Mesendoderm (in vitro differentiated cells): ENCODE data around the gene AADAT.
A peak's percentile ranks its signal among the peaks of the same experiment; 100 is the strongest.
"Not testable (repeated sequence)": the region's sequence is repeated elsewhere in the genome, so short reads cannot be mapped to it uniquely, and the experiment has no call there.

Experiments used
- DNase-seq: peaks from one replicate; pipeline ENCODE4 v3.0.0; 2013
- H2AK5ac ChIP-seq: 2 replicates; pipeline ENCODE4 v1.6.1; 2013; ENCODE audit warnings: low read length, inconsistent platforms
- H2BK120ac ChIP-seq: 2 replicates; pipeline ENCODE4 v1.6.1; 2013; ENCODE audit warnings: low read depth, mild to moderate bottlenecking, low read length, moderate library complexity, mixed read lengths
- H2BK15ac ChIP-seq: replicated peaks from 2 replicates; pipeline ENCODE4 v1.6.1; 2013; ENCODE audit warnings: low read depth, mild to moderate bottlenecking, moderate library complexity
- H2BK5ac ChIP-seq: 2 replicates; pipeline ENCODE4 v1.6.1; 2013; ENCODE audit warnings: low read length, inconsistent platforms
- H3K18ac ChIP-seq: 2 replicates; pipeline ENCODE4 v1.6.1; 2013; ENCODE audit warnings: mild to moderate bottlenecking, low read length, mixed read lengths
- H3K23ac ChIP-seq: one replicate; pipeline ENCODE4 v1.6.1; 2013; ENCODE audit warnings: low read length
- H3K27ac ChIP-seq: 2 replicates; pipeline ENCODE4 v1.5.1; 2013; ENCODE audit warnings: low read depth, mild to moderate bottlenecking, inconsistent platforms, low read length, moderate library complexity
- H3K27me3 ChIP-seq: 2 replicates; pipeline ENCODE4 v1.6.1; 2013; ENCODE audit warnings: low read length, control low read depth, mild to moderate bottlenecking, inconsistent platforms; ENCODE audit not compliant: insufficient read depth, poor library complexity
- H3K36me3 ChIP-seq: 2 replicates; pipeline ENCODE4 v1.6.1; 2013; ENCODE audit warnings: low read length, inconsistent platforms; ENCODE audit not compliant: control insufficient read depth, insufficient read depth
- H3K4ac ChIP-seq: one replicate; pipeline ENCODE4 v1.6.1; 2013; ENCODE audit warnings: low read depth, mild to moderate bottlenecking, low read length, moderate library complexity
- H3K4me1 ChIP-seq: 2 replicates; pipeline ENCODE4 v1.6.1; 2013; ENCODE audit warnings: low read depth, low read length, inconsistent platforms; ENCODE audit not compliant: control insufficient read depth
- H3K4me2 ChIP-seq: 2 replicates; pipeline ENCODE4 v1.6.1; 2013; ENCODE audit warnings: low read length
- H3K4me3 ChIP-seq: 2 replicates; pipeline ENCODE4 v1.5.1; 2013; ENCODE audit warnings: mild to moderate bottlenecking, low read length
- H3K56ac ChIP-seq: one replicate; pipeline ENCODE4 v1.6.1; 2013; ENCODE audit warnings: low read length
- H3K79me1 ChIP-seq: 2 replicates; pipeline ENCODE4 v1.6.1; 2013; ENCODE audit warnings: low read length, inconsistent platforms
- H3K79me2 ChIP-seq: 2 replicates; pipeline ENCODE4 v1.6.1; 2013; ENCODE audit warnings: mild to moderate bottlenecking, low read length; ENCODE audit not compliant: control insufficient read depth, insufficient read depth
- H3K9ac ChIP-seq: 2 replicates; pipeline ENCODE4 v1.6.1; 2013; ENCODE audit warnings: low read length, inconsistent platforms
- H4K5ac ChIP-seq: one replicate; pipeline ENCODE4 v1.6.1; 2013; ENCODE audit warnings: low read length
- H4K8ac ChIP-seq: one replicate; pipeline ENCODE4 v1.6.1; 2013; ENCODE audit warnings: low read depth, mild to moderate bottlenecking, control low read depth, low read length, moderate library complexity
- WGBS: extraction: QIAGEN DNeasy Blood & Tissue Kit; methylation state at CpG from one replicate; pipeline ENCODE4 v1.1.7; 2013; ENCODE audit warnings: low lambda C conversion rate, missing lambda C conversion rate; ENCODE audit not compliant: insufficient coverage; ENCODE audit errors: extremely low coverage; 5-methylcytosine and 5-hydroxymethylcytosine counted together

Gene AADAT

GRCh38 chr4:170098171-170098570 lies 8.4 kb upstream of the AADAT start:
- not testable (repeated sequence) for H3K56ac ChIP-seq, H3K27me3 ChIP-seq, H3K4me1 ChIP-seq, H3K79me2 ChIP-seq, H2BK120ac ChIP-seq, H3K23ac ChIP-seq, H4K8ac ChIP-seq, H3K27ac ChIP-seq, H3K79me1 ChIP-seq, H2BK5ac ChIP-seq, H3K36me3 ChIP-seq, H2AK5ac ChIP-seq, H3K4me3 ChIP-seq, H4K5ac ChIP-seq, H3K4me2 ChIP-seq, H2BK15ac ChIP-seq, DNase-seq, H3K18ac ChIP-seq, H3K9ac ChIP-seq, H3K4ac ChIP-seq
- no CpG with 5 or more reads among the region's 2 CpGs for WGBS

DNA sequence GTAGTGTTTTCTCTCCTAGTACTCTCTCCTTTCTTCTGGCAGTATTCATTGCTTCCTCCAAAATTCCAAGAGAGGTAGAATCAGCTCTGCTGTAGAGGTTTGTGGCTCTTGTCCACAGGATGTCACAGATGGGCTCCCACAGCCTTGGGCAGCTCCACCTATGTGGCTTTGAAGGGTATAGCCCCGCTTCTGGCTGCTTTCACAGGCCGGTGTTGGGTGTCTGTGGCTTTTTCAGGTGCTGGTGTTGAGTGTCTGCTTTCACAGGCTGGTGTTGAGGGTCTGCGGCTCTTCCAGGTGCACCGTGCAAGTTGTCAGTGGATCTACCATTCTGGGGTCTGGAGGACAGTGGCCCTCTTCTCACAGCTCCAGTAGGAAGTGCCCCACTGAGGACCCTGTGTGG lies 7.9 kb upstream of the AADAT start:
- Histone ChIP-seq H3K23ac (no peak overlapping the region), H3K4me1 (peaks cover 2% of the 10 kb centered on the region), H3K4me2 (no peak overlapping the region), H3K79me2 (no peaks in the 10 kb centered on the region), H2BK120ac (no peak overlapping the region), H3K4ac (no peak overlapping the region), H2BK5ac (no peak overlapping the region), H3K56ac (no peak overlapping the region), H2BK15ac (no peak overlapping the region), H4K5ac (no peak overlapping the region), H4K8ac (no peak overlapping the region), H3K27me3 (no peaks in the 10 kb centered on the region), H3K18ac (no peak overlapping the region), H2AK5ac (no peak overlapping the region), H3K27ac (no peak overlapping the region), H3K9ac (no peak overlapping the region), H3K36me3 (no peaks in the 10 kb centered on the region), H3K4me3 (no peak overlapping the region), H3K79me1 (no peaks in the 10 kb centered on the region)
- no peak for DNase-seq
- WGBS, result no CpG with 5 or more reads among the region's 4 CpGs

DNA sequence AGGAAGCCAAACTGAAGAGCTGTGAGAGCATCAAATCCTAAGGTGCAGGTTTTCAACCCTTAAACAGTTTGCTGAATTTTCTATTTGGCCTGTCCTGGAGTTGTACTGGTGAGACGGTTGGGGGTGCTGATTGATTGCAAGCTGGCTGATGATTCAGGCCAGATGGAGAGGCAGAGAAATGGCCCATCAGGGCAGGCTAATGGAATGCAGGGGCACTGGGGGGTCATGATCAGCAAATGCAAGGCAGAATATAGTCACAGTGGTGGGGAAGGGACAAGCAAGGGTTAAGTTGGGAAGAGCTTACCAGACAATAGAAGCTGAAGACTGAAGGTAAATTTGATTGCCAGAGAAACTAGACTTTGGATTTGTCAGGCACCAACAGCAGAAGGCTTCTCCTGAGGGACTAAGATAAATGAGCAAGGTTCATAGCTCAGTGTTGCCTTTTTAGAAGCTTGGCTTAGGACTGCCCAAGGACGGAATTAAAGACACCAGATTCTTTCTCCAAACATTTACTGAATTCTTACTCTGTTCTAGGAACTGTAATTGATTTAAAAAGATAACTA lies 4.3 kb upstream of the AADAT start:
- no peak overlapping the region for H2AK5ac ChIP-seq
- H3K27ac ChIP-seq, result no peak overlapping the region
- H3K36me3 ChIP-seq, result no peaks in the 10 kb centered on the region
- peak overlapping the region; percentile 39 for H3K56ac ChIP-seq
- H4K8ac ChIP-seq, result no peak overlapping the region
- no CpG with 5 or more reads among the region's 2 CpGs for WGBS
- no peak overlapping the region for H3K4ac ChIP-seq
- no peaks in the 10 kb centered on the region for H3K27me3 ChIP-seq
- H3K79me2 ChIP-seq, result no peaks in the 10 kb centered on the region
- H2BK5ac ChIP-seq, result no peak overlapping the region
- no peak overlapping the region for H3K4me3 ChIP-seq
- H3K23ac ChIP-seq, result no peak overlapping the region
- DNase-seq, result peak; percentile 20
- no peaks in the 10 kb centered on the region for H3K79me1 ChIP-seq
- peaks cover 2% of the 10 kb centered on the region for H3K4me1 ChIP-seq
- no peak overlapping the region for H4K5ac ChIP-seq
- no peak overlapping the region for H3K18ac ChIP-seq
- H3K4me2 ChIP-seq, result no peak overlapping the region
- H2BK120ac ChIP-seq, result no peak overlapping the region
- no peak overlapping the region for H3K9ac ChIP-seq
- no peak overlapping the region for H2BK15ac ChIP-seq

- peaks cover 2% of the 10 kb centered on the region for H3K4me1 ChIP-seq
- H3K36me3 ChIP-seq, result peaks cover 1% of the 10 kb centered on the region
- no peak overlapping the region for H2BK15ac ChIP-seq
- peak overlapping the region; percentile 87 for H3K4ac ChIP-seq
- H3K56ac ChIP-seq, result peak overlapping the region; percentile 78
- H3K79me1 ChIP-seq, result peaks cover 1% of the 10 kb centered on the region
- no peaks in the 10 kb centered on the region for H3K27me3 ChIP-seq
- no peak overlapping the region for H2BK120ac ChIP-seq
- no peak overlapping the region for H3K4me3 ChIP-seq
- H3K27ac ChIP-seq, result peak overlapping the region; percentile 8
- H3K4me2 ChIP-seq, result no peak overlapping the region
- H2BK5ac ChIP-seq, result no peak overlapping the region
- no peaks in the 10 kb centered on the region for H3K79me2 ChIP-seq
- H3K9ac ChIP-seq, result peak overlapping the region; percentile 55
- no peak overlapping the region for H2AK5ac ChIP-seq
- DNase-seq, result peak; percentile 13
- no peak overlapping the region for H4K8ac ChIP-seq
- no peak overlapping the region for H4K5ac ChIP-seq
- H3K18ac ChIP-seq, result peak overlapping the region; percentile 1
- no peak overlapping the region for H3K23ac ChIP-seq
- WGBS, result no CpG with 5 or more reads among the region's 47 CpGs
These were observed 1.4 kb upstream of the AADAT start for GRCh38 chr4:170091069-170091696.

- H4K8ac ChIP-seq, result no peak overlapping the region
- no peak overlapping the region for H4K5ac ChIP-seq
- peaks cover 1% of the 10 kb centered on the region for H3K36me3 ChIP-seq
- H3K79me2 ChIP-seq, result no peaks in the 10 kb centered on the region
- H3K9ac ChIP-seq, result peak overlapping the region; percentile 75
- no peak overlapping the region for H3K23ac ChIP-seq
- peak overlapping the region; percentile 43 for H2BK5ac ChIP-seq
- peak overlapping the region; percentile 18 for H3K4me3 ChIP-seq
- H3K18ac ChIP-seq, result no peak overlapping the region
- no peak overlapping the region for H3K4ac ChIP-seq
- peak overlapping the region; percentile 55 for H3K27ac ChIP-seq
- H3K4me1 ChIP-seq, result peaks cover 2% of the 10 kb centered on the region
- no peak overlapping the region for H2AK5ac ChIP-seq
- peaks cover 1% of the 10 kb centered on the region for H3K79me1 ChIP-seq
- peak; percentile 82 for DNase-seq
- H3K56ac ChIP-seq, result peak overlapping the region; percentile 82
- H2BK120ac ChIP-seq, result no peak overlapping the region
- no peak overlapping the region for H2BK15ac ChIP-seq
- no peaks in the 10 kb centered on the region for H3K27me3 ChIP-seq
- no CpG with 5 or more reads among the region's 9 CpGs for WGBS
- peak overlapping the region; percentile 59 for H3K4me2 ChIP-seq
These were observed 746 bp upstream of the AADAT start for GRCh38 chr4:170090352-170091052.
